ENCODE results near the gene PRR36.
A peak's percentile ranks its signal among the peaks of the same experiment; 100 is the strongest.
"Not testable (repeated sequence)": the region's sequence is repeated elsewhere in the genome, so short reads cannot be mapped to it uniquely, and the experiment has no call there.

The PRR36 gene

DNA sequence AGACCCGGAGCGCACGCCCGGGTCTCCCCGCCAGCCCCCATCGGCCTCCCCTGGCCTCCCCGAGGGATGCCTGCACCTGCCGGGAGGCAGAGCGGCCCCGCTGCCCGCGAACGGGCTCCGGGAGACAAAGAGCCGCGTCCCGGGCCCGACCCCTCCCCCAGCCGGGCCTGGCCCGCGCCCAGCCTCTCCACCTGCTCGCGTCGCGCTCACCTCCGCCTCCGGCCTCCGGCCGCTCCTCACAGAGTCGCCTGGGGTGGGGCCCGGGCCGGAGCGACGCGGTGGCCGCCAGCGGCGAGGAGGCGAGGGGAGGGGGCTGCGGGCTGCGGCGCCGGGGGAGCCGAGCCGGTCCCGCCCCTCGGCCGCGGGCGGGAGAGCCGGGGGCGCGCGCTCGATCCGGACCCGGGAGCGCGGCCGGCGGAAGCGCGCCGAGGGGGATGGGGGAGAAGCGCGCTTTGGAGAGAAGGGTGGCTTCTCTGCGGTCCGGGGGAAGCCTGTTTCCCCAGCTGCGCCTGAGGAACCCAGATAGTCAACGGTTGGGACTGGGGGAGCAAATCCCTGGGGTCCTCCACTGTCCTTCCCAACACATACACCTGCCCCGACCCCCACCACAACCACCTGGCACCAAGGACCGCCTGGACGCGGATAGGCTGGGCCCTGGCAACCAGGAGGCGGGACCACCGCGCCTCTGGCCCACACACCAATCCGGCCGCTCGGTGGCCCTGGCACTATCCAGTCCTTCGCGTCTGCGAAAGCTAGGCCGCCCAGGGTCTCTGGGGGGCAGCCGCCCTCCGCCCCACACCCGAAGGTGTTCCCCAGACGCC, at the start of gene PRR36:
Gene PRR36, minus strand, starts transcription at position 315 of the 821 bp plus-strand sequence. CDS start 701 bp downstream, outside the sequence.
- DNase-seq = peak; percentile 85

DNA sequence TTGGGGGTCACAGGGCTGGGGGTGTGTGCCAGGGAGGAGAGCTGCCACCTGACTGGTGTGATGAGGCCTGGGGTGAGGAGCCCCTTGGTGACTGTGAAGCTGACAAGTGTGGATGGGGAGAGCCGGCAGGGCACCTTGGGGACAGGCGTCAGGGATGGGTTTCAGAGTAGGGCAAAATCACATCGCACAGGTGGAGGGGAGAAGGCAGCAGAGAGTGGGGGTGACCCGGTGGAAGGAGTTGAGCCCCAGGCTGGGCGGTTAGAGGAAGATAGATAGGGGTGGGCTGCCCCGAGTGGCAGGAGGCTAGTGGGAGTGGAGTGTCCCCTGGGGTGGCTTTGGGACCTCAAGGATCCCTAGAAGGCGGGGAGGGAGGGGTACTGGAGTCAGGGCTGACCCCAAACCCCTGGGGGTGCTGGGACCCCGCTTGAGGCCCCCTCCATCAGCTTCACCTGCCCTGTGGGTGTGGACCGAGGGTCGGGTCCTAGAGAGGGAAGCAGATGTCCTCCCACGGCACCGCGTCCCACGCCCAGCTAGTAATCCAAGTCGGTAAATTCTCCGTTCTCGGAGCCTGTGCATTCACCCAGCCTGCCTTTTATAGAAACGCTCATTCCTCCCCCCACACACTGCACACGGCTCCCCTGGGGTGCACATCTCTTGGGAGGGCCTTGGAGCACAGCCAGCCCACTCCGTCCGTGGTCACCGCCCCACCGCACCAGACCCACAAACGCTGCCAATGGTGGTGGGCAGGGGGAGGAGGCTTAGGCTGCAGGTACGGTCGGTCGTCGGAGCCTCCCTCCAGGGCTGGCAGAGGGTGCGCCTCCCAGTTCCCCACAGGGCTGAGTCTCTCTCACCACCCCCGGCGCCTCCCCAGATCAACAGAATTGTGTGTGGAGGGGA, 49.4 kb upstream of the PRR36 start:
- DNase-seq = no peak

DNA sequence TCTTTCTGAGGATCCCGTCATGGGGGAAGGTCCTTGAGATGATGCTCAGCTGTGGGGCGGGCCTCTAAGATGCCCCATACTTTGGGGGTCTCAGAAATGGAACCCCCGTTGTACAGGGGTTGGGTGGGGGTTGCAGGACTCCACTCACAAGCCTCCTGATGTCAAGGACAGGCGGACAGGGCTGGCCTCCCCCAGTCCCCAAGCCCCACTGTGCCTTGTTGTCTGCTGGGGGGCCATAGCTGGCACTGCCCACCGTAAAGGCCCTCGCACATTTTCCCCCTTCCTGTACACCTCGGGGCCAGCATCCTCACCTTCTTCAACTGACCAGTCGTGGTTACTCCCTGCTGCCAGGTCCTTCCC, 48.6 kb upstream of the PRR36 start:
- no peak for DNase-seq

DNA sequence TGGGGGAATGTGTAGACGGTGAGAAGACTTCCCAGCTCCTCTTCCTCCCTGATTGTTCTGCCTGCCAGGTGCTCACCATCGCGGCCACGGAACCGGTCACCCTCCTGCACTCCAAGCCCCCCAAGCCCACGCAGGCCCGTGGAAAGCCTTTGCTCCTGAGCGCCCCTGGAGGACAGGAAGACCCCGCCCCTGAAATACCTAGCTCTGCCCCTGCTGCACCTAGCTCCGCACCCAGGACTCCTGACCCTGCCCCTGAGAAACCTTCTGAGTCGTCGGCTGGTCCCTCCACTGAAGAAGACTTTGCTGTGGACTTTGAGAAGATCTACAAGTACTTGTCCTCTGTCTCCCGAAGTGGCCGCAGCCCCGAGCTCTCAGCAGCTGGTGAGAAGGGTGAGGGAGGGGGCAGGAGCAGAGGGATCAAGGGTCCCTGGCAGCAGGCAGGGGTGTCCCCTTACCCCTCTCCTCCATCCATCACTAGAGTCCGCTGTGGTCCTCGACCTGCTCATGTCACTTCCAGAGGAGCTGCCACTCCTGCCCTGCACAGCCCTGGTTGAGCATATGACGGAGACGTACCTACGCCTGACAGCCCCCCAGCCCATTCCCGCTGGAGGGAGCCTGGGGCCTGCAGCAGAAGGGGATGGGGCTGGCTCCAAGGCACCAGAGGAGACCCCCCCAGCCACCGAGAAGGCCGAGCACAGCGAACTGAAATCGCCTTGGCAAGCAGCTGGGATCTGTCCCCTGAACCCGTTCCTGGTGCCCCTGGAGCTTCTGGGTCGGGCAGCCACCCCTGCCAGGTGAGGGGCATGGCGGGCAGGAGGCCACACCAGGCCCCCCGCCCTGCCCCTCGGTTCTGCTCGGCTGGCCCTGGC, 48.0 kb upstream of the PRR36 start:
- no peak for DNase-seq

DNA sequence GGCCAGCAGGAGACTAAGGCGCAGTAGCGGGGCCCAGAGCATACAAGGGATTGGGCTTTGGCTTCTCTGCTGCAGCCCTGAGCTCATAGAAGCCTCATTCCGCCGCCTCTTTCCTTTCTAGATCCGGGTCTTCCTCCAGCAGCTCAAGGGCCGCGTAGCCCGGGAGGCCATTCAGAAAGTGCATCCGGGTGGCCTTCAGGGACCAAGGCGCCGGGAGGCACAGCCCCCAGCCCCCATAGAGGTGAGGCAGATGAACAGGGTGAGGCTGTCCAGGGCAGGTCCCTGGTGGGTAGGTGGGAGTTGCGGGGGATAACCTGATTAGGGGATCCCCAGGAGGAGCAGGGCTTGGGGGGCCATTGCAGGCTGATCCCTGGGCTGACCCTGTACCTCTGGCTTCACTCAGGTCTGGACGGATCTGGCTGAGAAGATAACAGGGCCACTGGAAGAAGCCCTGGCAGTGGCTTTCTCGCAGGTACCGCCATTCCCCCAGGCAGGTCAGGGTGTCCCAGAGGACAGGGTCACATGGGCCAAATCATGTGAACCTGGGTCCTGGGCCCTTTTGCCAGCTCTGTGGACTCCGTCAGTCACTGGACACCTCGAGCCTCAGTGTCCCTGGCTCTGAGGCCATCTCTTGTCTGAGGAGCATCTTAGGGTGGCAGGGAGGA, 47.2 kb upstream of the PRR36 start:
- no peak for DNase-seq

DNA sequence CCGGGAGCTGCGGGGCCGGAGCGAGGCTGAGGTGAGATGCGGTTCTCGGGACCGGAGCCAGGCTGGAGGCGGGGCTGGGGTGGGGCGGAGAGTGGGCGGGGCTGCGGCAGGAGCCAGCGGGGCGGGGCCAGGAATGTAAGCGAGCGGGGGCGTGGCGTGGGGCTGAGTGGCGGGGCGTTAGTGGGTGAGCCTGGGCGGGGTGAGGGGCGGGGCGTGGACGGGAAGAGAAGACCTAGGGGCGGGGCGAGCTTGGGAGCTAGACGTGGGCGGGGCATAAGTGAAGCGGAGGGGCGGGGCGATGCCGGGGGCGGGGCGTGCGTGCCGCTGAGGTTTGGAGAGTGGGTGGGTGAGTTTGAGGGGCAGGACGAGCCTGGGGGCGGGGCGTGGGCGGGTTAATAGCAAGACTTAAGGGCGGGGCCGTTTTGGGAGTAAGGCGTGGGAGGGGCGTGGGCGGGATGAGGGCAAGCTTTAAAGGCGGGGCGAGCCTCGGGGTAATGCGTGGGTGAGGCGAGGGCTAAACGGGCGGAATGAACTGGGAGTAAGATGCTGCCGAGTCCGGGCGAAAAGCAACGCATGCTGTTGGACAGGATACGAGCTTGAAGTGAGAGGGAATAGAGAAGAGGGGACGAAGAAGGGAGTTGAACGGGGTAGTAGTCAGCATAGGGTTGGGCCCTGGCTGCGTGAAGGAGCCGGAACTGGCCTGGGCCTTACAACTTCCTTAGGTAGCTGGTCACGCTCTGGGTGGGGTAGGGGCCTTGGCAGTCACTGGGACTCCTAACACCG, 46.5 kb upstream of the PRR36 start:
- peak; percentile 90 for DNase-seq

DNA sequence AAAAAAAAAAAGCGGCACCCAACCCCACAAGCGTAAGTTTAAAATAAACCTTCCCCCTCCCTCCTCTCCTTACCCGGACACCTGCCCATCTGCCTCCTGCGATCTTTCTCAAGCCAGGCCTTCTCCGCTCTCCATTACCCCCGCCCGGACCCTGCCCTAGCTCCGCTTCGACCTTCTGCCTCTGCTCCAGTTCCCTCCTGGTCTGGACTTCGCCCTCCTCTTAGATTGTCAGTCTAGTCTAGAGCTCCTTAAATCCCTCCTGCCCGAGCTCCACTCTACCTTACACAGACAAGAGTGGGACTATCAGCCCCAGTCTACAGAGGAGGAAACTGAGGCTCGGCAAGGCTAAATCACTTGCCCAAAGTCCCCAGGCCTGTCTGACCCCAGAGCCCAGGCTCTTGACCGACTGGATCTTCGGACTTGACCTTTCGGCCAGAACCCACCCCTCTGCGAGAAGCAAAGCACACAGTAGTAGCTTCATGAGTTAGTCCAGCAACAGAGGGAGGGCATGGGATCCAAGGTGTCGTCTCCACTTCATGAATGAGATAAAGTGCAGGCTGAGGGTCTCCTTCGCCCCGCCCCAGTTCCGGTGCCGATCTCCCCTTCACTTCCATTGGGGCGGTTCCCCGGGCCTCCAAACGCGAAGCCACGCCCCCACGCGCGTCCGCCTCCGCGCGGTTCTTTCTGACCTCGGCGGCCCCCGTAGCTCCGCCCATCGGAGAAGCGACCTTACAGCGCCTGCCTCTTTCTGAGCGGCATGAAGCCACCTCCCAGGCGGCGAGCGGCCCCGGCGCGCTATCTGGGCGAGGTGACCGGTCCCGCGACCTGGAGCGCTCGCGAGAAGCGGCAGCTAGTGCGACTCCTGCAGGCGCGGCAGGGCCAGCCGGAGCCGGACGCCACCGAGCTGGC, 45.7 kb upstream of the PRR36 start, which contains the start of gene SNAPC2:
Gene SNAPC2, plus strand, starts transcription at position 729 of the 909 bp plus-strand sequence. Its CDS starts 29 bp downstream, at position 758.
- DNase-seq = peak; percentile 90

DNA sequence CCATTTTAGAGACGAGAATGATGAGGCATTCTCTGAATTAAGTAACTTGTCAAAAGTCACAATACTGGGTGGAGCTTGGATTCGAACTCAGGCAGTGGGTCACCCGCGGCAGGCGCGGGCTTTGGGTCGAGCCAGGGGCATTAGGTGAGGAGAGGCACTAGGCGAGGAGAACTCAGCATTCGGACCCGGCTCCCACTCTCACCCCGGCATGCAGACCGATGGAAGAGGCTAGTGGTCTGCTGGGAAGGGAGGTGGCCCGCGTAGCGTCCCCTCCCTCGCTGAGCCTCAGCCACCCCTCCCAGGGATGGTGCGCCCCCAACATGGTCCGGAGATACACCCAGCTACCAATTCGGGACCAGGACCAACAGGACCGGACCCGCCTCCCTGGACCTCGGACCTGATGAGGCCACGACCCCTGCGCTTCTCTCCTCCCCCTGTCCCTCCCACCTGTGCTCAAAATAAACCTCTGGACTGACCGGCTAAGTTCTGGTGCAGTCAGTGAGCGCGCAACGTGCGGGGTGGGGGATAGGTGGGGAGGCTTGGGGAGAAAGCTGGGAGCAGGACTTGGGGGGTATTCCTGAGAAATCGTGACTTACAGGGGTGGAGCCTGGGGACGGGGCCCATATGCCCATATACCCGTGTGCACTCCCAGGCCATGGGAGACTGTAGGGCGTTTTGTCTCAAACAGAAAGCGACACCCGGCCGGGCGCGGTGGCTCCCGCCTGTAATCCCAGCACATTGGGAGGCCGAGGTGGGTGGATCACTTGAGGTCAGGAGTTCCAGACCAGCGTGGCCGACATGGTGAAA, 44.6 kb upstream of the PRR36 start:
- DNase-seq = no peak

DNA sequence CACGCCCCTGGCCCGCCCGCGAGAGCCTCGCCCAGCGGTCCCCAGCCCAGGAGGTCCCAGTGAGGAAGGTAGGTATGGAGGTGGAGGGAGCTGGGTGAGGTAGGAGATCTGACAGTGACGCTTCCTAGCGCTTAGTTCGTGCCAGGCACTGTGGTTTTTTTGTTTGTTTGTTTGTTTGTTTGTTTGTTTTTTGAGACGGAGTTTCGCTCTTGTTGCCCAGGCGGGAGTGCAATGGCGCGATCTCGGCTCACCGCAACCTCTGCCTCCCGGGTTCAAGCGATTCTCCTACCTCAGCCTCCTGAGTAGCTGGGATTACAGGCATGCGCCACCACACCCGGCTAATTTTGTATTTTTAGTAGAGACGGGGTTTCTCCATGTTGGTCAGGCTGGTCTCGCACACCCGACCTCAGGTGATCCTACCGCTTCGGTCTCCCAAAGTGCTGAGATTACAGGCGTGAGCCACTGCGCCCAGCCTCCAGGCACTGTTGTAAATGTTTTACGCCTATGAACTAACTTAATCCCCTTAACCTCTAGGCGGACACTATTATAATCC, 43.9 kb upstream of the PRR36 start:
- DNase-seq = not testable (repeated sequence)

DNA sequence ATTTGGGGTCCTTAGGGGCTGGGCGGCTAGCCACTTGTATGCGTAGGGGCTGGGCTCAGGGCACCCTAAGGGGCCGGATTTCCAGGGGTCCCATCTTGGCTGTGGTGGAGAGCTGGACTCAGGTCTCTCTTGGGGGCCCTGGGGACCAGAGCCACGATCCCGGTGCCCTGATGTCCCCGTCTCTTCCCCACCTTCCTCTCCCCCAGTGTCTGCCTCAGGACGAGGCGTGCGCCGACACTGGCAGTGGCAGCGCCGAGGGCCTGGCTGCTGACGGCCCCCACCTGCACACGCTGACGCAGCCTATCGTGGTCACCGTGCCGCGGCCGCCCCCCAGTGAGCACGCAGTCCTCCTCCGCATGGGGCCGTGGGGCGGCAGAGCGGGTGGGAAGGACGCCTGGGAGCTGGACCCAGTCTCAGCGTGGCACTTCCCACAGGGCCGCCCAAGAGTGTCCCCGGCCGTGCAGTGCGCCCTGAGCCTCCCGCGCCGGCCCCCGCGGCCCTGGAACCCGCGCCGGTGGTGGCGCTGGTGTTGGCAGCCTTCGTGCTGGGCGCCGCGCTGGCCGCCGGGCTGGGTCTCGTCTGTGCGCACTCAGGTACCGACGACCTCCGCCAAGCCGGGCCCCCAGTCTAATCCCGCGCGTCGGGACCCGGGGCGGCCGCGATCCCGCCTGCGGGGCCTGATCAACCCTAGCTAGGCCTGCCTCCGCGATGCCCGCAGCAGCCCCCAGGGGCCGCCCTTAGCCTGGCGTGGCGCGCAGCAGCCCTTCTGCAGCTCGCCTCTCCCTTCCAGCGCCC, 43.3 kb upstream of the PRR36 start:
- peak; percentile 22 for DNase-seq

DNA sequence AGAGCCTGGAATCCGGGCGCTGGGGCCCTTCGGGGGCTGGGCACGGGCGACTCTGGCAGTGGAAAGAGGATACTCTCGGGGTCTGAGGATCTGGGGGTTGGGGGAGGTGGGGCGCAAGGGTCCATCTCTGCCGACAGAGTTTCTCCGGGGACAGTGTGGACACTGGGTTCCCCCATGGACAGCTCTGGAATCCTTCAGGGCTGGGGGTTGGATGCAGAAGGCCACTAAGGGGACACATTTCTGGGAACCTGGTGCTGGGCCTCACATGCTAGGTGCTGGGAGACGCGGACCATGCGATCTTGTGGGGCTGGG, 42.7 kb upstream of the PRR36 start:
- DNase-seq = no peak

DNA sequence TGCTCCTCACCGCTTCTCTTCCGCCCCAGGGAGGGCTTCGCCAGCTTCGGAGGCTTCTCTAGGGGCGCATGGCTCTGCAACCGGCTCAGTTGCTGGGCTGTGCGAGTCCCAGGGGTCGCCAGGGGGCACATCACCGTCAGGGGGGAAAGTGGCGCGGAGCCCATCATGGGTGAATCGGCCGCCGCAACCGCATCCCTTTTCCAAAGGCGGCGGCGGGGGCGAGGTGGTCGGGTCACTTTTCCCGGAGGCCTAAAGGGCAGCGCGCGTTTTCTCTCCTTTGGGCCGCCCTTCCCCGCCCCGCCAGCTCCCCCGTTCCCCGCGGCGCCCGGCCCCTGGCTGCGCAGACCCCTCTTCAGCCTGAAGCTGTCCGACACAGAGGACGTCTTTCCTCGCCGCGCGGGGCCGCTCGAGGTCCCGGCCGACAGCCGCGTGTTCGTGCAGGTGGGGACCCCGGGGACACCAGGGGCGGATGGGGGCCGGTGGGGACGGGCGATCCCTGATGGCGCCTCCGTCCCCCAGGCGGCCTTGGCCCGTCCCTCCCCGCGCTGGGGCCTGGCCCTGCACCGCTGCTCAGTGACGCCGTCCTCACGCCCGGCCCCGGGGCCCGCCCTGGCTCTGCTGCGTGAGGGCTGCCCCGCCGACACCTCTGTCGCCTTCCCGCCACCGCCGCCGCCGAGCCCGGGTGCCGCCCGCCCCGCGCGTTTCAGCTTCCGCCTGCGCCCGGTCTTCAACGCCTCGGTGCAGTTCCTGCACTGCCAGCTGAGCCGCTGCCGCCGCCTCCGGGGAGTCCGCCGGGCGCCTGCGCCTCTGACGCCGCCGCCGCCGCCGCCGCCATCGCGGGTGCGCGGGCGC, 42.1 kb upstream of the PRR36 start:
- peak; percentile 2 for DNase-seq

DNA sequence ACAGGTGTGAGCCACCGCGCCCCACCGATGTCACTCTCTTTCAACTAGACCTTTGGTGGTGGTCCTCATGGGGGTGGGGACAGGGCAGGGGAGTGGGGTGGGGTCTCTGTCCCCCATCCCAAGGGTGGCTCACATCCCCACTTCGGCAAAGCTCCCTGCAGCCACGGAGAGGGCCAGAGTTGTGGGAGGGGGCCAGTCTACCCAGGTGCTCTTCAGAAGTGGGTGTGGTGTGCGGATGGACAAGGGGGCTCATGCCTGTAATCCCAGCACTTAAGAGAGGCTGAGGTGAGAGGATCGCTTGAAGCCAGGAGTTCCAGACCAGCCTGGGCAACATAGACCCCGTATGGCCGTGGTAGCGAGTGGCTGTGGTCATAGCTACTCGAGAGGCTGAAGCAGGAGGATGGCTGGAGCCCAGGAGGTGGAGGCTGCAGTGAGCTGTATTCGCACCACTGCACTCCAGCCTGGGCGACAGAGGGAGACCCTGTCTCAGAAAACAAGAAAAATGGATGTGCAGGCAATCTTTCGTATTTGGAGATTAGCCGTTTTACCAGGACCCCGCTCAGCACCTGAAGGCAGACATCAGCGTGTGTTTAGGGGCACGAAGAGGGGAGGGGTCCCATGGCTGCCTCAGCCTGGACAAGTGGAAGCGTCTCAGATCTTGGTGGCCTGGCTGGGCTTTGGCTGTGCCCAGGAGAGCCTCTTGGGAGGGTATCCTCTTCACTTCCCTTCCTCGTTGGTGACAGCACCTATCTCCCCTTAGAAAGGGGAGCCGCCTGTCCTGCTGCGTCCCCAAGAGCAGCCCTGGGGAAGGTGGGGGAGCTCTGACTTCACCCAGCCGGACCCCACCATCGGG, 41.3 kb upstream of the PRR36 start:
- DNase-seq = peak; percentile 3

DNA sequence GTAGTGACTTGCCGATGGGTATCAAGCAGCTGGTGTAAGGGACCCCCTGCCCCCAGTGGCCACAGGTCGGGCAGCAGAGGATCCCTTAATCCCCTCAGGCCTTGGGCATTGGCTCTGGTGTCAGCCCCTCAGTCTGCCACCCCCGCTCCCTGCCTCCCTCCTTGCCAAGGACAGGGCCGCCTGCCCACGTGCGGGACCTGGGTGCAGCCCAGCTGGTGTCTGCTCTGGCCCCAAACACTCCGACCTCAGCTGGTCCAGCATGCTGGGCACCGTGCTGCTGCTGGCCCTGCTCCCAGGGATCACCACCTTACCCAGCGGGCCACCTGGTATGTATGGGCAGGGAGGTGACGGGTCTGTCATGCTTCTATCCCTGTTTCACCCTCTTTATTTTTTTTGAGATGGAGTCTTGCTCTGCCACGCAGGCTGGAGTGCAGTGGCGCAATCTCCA, 40.4 kb upstream of the PRR36 start, which contains the start of gene TGFBR3L:
Gene TGFBR3L, plus strand, starts transcription at position 233 of the 448 bp plus-strand sequence.
- no peak for DNase-seq

DNA sequence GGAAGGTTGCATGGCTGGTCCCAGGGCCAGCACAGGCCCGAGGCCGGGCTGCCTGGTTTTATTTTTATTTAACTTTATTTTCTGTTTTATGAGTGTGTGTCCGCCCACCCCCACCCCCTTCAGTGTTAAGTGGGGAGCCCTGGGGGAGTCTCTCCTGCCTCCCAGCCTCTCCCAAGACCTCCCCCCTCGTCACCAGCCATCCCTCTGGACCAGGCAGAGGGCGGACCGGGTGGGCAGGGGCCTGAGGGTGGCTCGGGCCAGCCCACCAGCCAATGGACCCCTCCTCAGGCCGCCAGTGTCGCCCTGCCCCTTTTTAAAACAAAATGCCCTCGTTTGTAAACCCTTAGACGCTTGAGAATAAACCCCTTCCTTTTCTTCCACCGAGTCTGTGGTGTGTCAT, 39.9 kb upstream of the PRR36 start:
- DNase-seq = no peak

DNA sequence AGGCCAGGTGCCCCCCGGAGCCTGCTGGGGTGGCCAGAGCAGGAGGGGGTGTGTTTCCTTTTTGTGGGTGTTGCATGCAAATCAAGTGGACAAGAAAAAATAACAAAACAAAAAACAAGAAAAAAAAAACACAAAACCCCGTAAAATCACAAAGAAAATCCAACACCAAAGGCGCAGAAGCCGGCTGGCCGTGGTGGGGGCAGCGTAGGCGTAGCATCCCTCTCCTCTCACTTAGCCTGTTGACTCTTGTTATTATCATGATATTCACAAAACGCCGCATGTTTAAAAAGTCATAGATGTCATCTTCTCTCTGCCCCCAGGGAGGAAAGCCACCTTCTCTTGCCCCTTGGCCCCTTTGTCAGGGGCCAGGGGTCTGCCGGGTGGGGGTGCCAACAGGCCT, 39.5 kb upstream of the PRR36 start:
- DNase-seq = no peak

All from DMS79 treated with DMSO at 0.1 percent for 48 hours (cell line).